ENCODE data around the gene CMTR2. TPM values are rescaled to one million over a fixed set of nuclear protein-coding genes. Genes with fewer than 3 reads are reported as not detected.

Gene CMTR2
- total and polyA plus RNA-seq, 7 donors: 4.8 to 25.7 (median 15.5) TPM

GRCh38 chr16:71289732-71290062 lies 495 bp upstream of the CMTR2 start:
- Histone ChIP-seq H3K4me3 (peak overlapping the region; percentile 64 to 91 (median 70)), H3K36me3 (peaks cover 6 to 18% (median 10%) of the 10 kb centered on the region in 4 donors), H3K9me3 (no peaks in the 10 kb centered on the region), H3K27me3 (no peaks in the 10 kb centered on the region), H3K4me1 (peaks cover 0 to 14% (median 6%) of the 10 kb centered on the region in 4 donors), H3K27ac (peak overlapping the region; percentile 82 to 95 (median 90))
- TF ChIP-seq POLR2A (IDR thresholded peaks at IDR 0.05) (no peak), POLR2AphosphoS5 (IDR thresholded peaks at IDR 0.05) (no peak), CTCF (IDR thresholded peaks at IDR 0.05) (no peak), EP300 (IDR thresholded peaks at IDR 0.05) (no peak)
- no peak for DNase-seq
- intact Hi-C loops (cut with DNase I): loop anchor here (10.0 kb wide), 1 partner anchor 195 kb away; the partner anchor contains the start of gene ZNF19
- WGBS, 2 donors: 21 to 22% methylated on average over 2 of the region's 2 CpGs

- Histone ChIP-seq H3K4me1 (peaks cover 0 to 14% (median 6%) of the 10 kb centered on the region in 4 donors), H3K4me3 (peak overlapping the region; percentile 64 to 91 (median 70)), H3K9me3 (no peaks in the 10 kb centered on the region), H3K36me3 (peaks cover 9 to 28% (median 13%) of the 10 kb centered on the region in 4 donors), H3K27me3 (no peaks in the 10 kb centered on the region), H3K27ac (peak overlapping the region; percentile 82 to 95 (median 90))
- 7 to 12% methylated on average over 3 of the region's 3 CpGs for WGBS, 2 donors
- DNase-seq: no peak
- TF ChIP-seq CTCF (IDR thresholded peaks at IDR 0.05) (no peak), POLR2AphosphoS5 (IDR thresholded peaks at IDR 0.05) (no peak), POLR2A (IDR thresholded peaks at IDR 0.05) (no peak), EP300 (IDR thresholded peaks at IDR 0.05) (no peak)
- intact Hi-C loops (cut with DNase I): loop anchor here (10.0 kb wide), 1 partner anchor 196 kb away; the partner anchor contains the start of gene ZNF19
Observed at GRCh38 chr16:71288570-71288889, 672 bp downstream of the CMTR2 start.

- Histone ChIP-seq H3K27ac (peak overlapping the region in 1 of 4 donors; percentile 88), H3K27me3 (no peaks in the 10 kb centered on the region), H3K4me1 (peaks cover 0 to 14% (median 6%) of the 10 kb centered on the region in 4 donors), H3K9me3 (no peaks in the 10 kb centered on the region), H3K36me3 (peaks cover 9 to 34% (median 14%) of the 10 kb centered on the region in 4 donors), H3K4me3 (peak overlapping the region in 1 of 4 donors; percentile 70)
- no peak for DNase-seq
- TF ChIP-seq POLR2A (IDR thresholded peaks at IDR 0.05) (no peak), CTCF (IDR thresholded peaks at IDR 0.05) (no peak), POLR2AphosphoS5 (IDR thresholded peaks at IDR 0.05) (no peak), EP300 (IDR thresholded peaks at IDR 0.05) (no peak)
- 82 to 86% methylated on average over 3 of the region's 3 CpGs for WGBS, 2 donors
- intact Hi-C loops (cut with DNase I): loop anchor here (10.0 kb wide), 1 partner anchor 197 kb away; the partner anchor contains the start of gene ZNF19
Observed at GRCh38 chr16:71287911-71288310, 1.3 kb downstream of the CMTR2 start.

GRCh38 chr16:71287454-71287853 lies 1.7 kb downstream of the CMTR2 start:
- Histone ChIP-seq H3K27me3 (no peaks in the 10 kb centered on the region), H3K4me3 (no peak overlapping the region), H3K9me3 (no peaks in the 10 kb centered on the region), H3K27ac (no peak overlapping the region), H3K36me3 (peaks cover 9 to 37% (median 14%) of the 10 kb centered on the region in 4 donors), H3K4me1 (peaks cover 0 to 14% (median 6%) of the 10 kb centered on the region in 4 donors)
- no peak for DNase-seq
- TF ChIP-seq POLR2AphosphoS5 (IDR thresholded peaks at IDR 0.05) (no peak), POLR2A (IDR thresholded peaks at IDR 0.05) (no peak), EP300 (IDR thresholded peaks at IDR 0.05) (no peak), CTCF (IDR thresholded peaks at IDR 0.05) (no peak)
- intact Hi-C loops (cut with DNase I): loop anchor here (10.0 kb wide), 1 partner anchor 197 kb away; the partner anchor contains the start of gene ZNF19
- WGBS, 2 donors: 88 to 95% methylated on average over 2 of the region's 2 CpGs

GRCh38 chr16:71283612-71284011 lies 5.6 kb downstream of the CMTR2 start:
- no peaks in the 10 kb centered on the region for H3K27me3 ChIP-seq
- no peak overlapping the region for H3K27ac ChIP-seq
- H3K4me3 ChIP-seq: no peak overlapping the region
- H3K4me1 ChIP-seq: peaks cover 0 to 12% (median 4%) of the 10 kb centered on the region in 4 donors
- TF ChIP-seq EP300 (IDR thresholded peaks at IDR 0.05): no peak
- no peak for TF ChIP-seq POLR2AphosphoS5 (IDR thresholded peaks at IDR 0.05)
- TF ChIP-seq CTCF (IDR thresholded peaks at IDR 0.05): no peak
- no peak for TF ChIP-seq POLR2A (IDR thresholded peaks at IDR 0.05)
- peaks cover 9 to 37% (median 14%) of the 10 kb centered on the region in 4 donors for H3K36me3 ChIP-seq
- intact Hi-C loops (cut with DNase I): loop anchor here (10.0 kb wide), 1 partner anchor 201 kb away; the partner anchor contains the start of gene ZNF19
- WGBS, 2 donors: 99% methylated on average over 2 of the region's 2 CpGs
- H3K9me3 ChIP-seq: no peaks in the 10 kb centered on the region
- DNase-seq: no peak

Data from sigmoid colon (tissue), 7 donors.